IPS-18c (cell line): ENCODE data around the gene RAPGEF3.

Source experiments
- H3K4me3 ChIP-seq: 2 replicates; pipeline ENCODE4 v1.7.0; 2013; ENCODE audit warnings: low read depth, mild to moderate bottlenecking, low read length, moderate library complexity; ENCODE audit not compliant: insufficient read depth
- H3K9me3 ChIP-seq: one replicate; pipeline ENCODE4 v1.6.1; 2013; ENCODE audit warnings: mild to moderate bottlenecking, low read length, moderate library complexity; ENCODE audit not compliant: control insufficient read depth, insufficient read depth

The RAPGEF3 gene

GRCh38 chr12:47795121-47795813, 36.6 kb upstream of the RAPGEF3 start:
- no peaks in the 10 kb centered on the region for H3K9me3 ChIP-seq
- H3K4me3 ChIP-seq = no peak overlapping the region

- Histone ChIP-seq H3K9me3 (no peaks in the 10 kb centered on the region), H3K4me3 (no peak overlapping the region)
Measured at GRCh38 chr12:47794679-47795078, 36.0 kb upstream of the RAPGEF3 start.

DNA sequence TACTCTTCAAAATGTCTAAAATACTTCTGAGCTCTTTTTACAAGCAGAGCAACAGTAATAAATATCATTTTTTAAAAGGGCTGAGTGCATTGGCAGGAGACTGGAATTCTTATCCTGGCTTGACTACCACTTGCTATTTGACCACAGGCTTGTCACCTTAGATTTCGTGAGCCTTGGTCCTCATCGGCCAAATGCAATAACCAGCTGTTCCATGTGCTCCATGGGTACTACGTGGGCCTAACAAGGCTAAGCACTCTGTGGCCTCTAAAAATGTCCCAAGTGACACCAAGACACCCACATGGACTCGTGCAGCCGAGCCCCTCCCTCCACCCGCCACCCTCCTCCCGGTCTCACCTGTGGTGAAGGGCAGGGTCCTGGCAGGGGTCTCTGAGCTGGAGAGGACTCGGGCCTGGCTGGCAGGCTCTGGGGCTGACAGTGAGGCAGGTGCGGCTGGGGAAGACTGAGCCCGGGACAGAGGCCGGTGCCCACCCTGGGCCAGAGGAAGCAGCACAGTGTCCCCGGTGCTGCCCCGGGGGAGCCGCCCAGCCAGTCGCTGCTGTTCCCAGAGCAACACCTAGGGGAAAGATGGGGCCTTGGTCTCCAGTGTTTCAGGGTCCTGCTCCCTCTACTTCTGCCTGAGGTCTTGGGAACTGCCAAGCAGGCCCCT, 34.5 kb upstream of the RAPGEF3 start:
- Histone ChIP-seq H3K9me3 (no peaks in the 10 kb centered on the region), H3K4me3 (no peak overlapping the region)

DNA sequence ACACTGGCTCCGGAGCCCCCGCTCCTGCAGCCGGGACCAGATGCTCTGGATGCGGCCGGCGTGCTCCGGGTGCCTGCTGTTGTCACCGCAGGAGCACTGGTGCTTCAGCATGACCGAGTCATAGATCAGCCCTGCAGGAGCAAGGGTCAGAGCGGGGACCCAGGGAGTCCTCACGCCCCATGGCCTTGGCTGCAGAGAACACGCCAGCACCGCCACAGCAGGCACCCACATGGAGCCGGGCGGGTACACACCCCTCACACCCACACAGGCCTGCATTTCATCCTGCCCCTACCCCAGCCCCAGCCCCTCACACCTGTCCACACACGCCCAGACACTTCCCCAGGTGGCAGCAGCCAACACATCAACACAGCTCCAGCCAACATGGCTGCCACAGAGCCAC, 33.2 kb upstream of the RAPGEF3 start:
- no peaks in the 10 kb centered on the region for H3K9me3 ChIP-seq
- H3K4me3 ChIP-seq = no peak overlapping the region

DNA sequence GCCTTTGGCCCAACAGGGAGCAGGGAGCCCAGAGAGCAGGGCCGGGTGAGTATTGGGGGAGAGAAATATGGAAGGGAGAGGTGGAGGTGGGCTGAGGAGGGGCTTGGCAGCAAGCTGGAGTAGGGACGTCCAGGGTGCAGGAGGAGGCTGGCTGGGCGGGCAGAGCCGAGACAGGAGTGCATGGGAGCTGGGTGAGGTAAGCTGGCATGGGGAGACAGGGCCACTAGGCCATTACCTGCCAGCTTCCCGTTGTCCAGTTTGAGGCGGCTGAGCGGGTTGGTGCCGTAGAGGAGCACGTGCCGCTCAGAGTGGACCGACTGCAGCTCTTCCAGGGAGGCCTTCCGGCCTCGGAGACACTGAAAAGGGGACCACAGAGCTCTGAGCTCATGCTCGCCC, 32.7 kb upstream of the RAPGEF3 start:
- H3K9me3 ChIP-seq = peaks cover 3% of the 10 kb centered on the region
- no peak overlapping the region for H3K4me3 ChIP-seq

- H3K9me3 ChIP-seq = peaks cover 3% of the 10 kb centered on the region
- H3K4me3 ChIP-seq = no peak overlapping the region
Measured at GRCh38 chr12:47790676-47791350, 32.1 kb upstream of the RAPGEF3 start.

DNA sequence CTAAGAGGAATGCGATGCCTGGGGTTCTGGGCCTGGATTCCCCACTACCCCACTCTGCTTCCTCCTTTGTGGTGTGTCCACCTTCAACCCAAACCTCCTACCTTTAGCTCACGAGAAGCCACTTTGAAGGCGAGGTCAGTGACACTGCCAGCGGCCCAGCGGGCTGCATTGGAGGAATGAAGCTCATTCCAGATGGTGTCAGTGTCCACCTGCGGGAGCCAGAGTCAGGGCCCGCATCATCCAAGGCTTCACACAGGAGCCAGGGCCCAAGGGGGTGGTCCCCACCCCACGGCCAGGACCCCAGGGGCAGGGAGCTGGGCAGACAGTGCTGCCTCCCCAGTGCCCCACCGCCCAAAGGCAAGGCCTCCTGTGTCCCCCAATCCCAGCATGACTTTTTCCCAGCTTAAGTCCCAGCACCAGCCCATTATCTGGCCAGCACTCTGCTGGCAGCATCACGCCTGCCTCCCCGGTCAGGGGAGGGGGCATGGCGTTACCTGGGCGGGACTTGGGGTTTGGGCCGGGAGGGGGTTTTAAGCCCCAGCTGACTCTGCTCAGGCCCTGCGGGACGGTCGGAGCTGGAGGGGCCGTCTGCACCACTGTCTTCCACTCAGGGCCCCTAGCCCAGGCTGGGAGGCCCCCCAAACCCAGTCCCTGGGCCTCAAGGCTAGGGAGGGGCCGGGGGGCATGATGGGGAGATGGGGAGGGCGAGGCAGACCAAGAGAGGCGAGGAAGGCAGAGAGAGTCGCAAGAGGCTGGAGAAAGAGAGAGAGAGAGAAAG, 31.2 kb upstream of the RAPGEF3 start:
- Histone ChIP-seq H3K9me3 (peaks cover 3% of the 10 kb centered on the region), H3K4me3 (no peak overlapping the region)

DNA sequence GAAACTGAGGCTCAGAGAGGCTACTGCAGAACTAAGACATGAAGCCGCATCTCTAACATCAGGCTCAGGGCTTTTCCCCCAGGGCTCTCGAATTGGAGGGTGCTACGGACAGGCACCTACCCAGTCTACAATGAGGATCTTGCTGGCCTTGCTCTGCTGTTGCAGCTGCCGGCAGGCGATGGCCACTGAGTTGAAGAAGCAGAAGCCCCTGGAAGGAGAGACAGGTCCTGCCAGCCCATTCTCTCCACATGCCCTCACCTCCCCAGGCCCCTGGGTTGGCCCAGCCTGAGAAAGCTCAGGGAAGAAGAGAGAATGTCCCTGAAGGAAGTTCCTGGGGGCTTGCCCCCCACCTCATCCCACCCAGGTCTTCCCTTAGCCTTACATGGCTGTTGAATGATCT, 30.5 kb upstream of the RAPGEF3 start:
- Histone ChIP-seq H3K9me3 (peaks cover 3% of the 10 kb centered on the region), H3K4me3 (no peak overlapping the region)

DNA sequence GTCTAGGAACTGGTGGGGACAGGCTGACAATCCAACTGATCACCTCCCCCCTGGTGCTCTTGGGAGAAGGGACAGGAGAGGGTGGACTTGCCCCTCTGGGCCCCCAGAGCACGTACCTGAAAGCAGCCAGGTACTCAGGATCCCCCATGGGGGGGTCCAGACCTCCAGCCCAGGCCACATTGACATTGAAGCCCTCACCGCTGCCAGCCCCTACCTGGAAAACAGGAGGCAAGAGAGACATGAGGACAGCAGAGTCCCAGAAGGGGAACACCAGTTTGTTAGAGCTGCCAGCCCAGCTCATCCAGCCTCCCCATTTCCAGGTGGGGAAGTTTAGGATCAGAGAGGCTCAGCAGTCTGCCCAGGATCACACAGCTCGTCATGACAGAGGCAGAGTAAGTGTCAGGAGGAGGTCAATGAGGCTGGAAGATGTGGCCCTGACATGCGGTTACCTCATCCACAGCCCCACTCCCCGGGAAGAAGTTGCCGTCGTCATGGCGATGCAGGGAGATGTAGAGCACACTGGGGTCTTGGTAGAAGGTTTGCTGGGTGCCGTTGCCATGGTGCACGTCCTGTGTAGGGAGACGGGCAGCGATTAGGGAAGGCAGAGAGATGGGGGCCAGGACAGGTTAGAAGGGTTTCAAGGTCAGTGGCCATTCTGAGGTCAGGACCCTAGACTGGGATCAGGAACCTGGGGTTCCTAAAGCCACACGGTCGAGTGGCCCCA, 29.1 kb upstream of the RAPGEF3 start:
- Histone ChIP-seq H3K9me3 (peaks cover 3% of the 10 kb centered on the region), H3K4me3 (no peak overlapping the region)

DNA sequence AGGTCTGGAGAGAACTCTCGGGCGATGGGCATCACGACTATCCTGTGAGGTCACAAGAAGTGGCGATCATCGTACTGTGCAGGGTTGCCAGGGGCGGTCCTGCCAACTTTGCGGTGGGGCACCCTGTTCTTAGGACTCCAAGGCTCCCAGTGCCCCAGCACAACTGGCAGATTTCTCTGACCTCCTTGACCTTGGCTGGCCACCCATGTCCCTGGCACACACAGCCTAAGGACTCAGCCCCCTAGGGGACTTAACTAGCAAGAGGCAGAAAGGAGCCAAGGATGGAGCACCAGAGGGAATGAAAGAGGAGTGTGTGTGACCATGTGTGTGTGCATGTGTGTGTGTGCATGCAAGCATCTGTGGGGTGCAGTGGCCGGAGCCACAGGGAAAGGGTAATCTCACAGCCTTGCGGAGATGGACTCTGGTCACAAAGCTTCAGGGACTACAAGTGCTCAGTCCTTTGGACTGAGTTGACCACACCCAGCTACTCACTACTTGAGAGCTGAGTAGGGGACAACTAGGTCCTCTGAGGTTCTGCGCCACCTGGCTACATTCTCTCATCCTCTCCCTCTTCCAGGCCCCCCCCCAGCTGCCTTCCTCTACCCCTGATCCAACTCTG, 28.1 kb upstream of the RAPGEF3 start:
- no peak overlapping the region for H3K4me3 ChIP-seq
- peaks cover 3% of the 10 kb centered on the region for H3K9me3 ChIP-seq

- peaks cover 3% of the 10 kb centered on the region for H3K9me3 ChIP-seq
- H3K4me3 ChIP-seq = no peak overlapping the region
Measured at GRCh38 chr12:47785887-47786661, 27.4 kb upstream of the RAPGEF3 start.

DNA sequence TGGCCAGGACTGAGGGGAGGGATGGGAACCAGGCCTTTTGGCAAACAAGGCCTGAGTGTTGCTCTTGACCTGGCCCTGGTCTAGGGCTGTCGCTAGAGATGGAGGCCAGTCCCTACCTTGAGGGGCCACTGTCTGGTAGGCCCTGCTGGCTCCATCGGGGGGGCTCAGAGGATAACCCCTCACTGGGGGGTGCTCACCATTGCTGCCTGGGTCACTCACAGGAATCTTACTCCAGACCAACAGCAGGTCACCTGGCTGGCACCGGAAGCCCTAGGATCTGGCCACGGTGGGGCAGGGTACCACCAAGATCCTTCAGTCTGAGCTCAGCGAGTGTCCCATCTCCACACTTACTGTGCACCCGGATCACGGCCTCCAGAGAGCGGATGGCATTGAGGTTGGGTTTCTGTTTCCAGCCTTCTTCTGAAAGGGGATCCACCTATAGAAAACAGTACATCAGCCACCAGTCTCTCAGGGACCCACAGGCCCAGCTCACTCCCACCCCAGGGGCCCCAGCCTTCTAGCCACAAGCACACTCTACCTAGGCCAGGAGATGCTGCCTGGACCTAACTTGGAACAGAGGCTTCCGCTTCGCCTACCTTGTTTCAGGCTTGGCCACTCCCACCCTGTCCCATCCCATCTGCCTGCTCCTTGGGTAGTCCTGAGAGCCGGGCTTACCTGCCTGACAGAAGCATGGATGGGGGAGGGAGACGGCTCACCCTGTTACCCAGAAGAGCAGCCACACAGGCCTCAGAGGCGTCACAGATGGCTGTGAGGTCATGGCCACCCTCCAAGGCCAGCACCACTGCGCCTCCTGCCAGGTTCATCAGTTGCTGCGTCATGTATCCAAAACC, 26.6 kb upstream of the RAPGEF3 start:
- Histone ChIP-seq H3K9me3 (peaks cover 3% of the 10 kb centered on the region), H3K4me3 (no peak overlapping the region)

GRCh38 chr12:47783821-47784819, 25.4 kb upstream of the RAPGEF3 start:
- Histone ChIP-seq H3K9me3 (peaks cover 3% of the 10 kb centered on the region), H3K4me3 (no peak overlapping the region)

DNA sequence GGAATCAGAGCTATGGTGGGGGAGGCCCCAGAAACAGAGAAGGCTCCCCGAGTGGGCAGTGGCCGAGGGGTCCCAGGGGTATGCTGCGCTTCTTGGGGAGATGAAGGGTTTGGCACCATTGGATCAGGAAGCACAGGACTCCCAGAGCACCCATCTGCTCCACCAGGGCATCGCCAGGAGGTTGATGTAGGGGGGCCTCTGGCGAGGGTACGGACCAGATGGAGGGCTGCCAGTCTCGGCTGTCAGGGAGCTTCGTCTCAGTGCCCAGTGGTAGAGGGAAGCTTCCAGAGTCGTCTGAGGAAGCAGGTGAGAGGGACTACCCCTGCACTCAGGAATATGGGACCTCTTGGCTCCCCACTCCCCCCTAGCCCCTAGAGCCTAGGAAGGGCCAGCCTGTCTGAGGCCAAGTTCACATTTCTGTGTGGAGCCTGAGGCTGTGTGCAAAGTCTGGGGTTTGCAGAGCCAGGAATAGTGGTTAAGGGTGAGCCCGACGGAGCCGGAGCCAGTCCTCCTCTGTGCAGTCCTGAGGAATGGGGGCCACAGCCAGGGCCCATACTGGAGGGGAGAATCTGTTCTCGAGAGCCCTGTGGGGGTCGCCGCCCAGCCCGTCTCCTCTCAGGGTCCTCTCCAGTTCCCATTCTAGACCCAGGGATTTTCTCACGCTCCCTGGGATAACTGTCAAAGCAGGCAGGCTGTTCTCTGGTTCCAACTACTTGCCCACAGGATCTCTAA, 24.5 kb upstream of the RAPGEF3 start:
- H3K4me3 ChIP-seq = no peak overlapping the region

More for the DNA sequence above, 24.5 kb upstream of the RAPGEF3 start:
- peaks cover 3% of the 10 kb centered on the region for H3K9me3 ChIP-seq
